ENCODE results near the gene KRT32. TPM values are rescaled to one million over a fixed set of nuclear protein-coding genes. Genes with fewer than 3 reads are reported as not detected.
A peak's percentile ranks its signal among the peaks of the same experiment; 100 is the strongest.
"Not testable (repeated sequence)": the region's sequence is repeated elsewhere in the genome, so short reads cannot be mapped to it uniquely, and the experiment has no call there.

The KRT32 gene
- total RNA-seq, 1 experiment from 2014 or later, result not detected

GRCh38 chr17:41464682-41465081, 2.5 kb downstream of the KRT32 start:
- DNase-seq (ENCODE audit: low spot score), result no peak

- DNase-seq (ENCODE audit: low spot score), result no peak
These were observed 3.0 kb downstream of the KRT32 start for GRCh38 chr17:41464173-41464572.

GRCh38 chr17:41463746-41464145, 3.4 kb downstream of the KRT32 start:
- DNase-seq (ENCODE audit: low spot score), result no peak

GRCh38 chr17:41462705-41463104, 4.5 kb downstream of the KRT32 start:
- DNase-seq (ENCODE audit: low spot score), result no peak

- no peak for DNase-seq (ENCODE audit: low spot score)
These were observed 9.5 kb downstream of the KRT32 start for GRCh38 chr17:41457676-41458075.

- peak; percentile 3 for DNase-seq (ENCODE audit: low spot score)
These were observed 11.0 kb downstream of the KRT32 start for GRCh38 chr17:41456204-41456603.

GRCh38 chr17:41455236-41455635, 11.9 kb downstream of the KRT32 start:
- DNase-seq (ENCODE audit: low spot score), result no peak

- DNase-seq (ENCODE audit: low spot score), result no peak
These were observed 14.1 kb downstream of the KRT32 start for GRCh38 chr17:41453066-41453465.

GRCh38 chr17:41452281-41452680, 14.9 kb downstream of the KRT32 start:
- no peak for DNase-seq (ENCODE audit: low spot score)

GRCh38 chr17:41451154-41451728, 15.9 kb downstream of the KRT32 start:
- DNase-seq (ENCODE audit: low spot score), result no peak

- DNase-seq (ENCODE audit: low spot score), result no peak
These were observed 18.2 kb downstream of the KRT32 start for GRCh38 chr17:41449008-41449407.

- no peak for DNase-seq (ENCODE audit: low spot score)
These were observed 18.7 kb downstream of the KRT32 start for GRCh38 chr17:41448506-41448905.

- DNase-seq (ENCODE audit: low spot score), result no peak
These were observed 20.4 kb downstream of the KRT32 start for GRCh38 chr17:41446806-41447205.

GRCh38 chr17:41444640-41445039, 22.5 kb downstream of the KRT32 start:
- no peak for DNase-seq (ENCODE audit: low spot score)

- DNase-seq (ENCODE audit: low spot score), result no peak
These were observed 23.0 kb downstream of the KRT32 start for GRCh38 chr17:41444186-41444585.

GRCh38 chr17:41442739-41443138, 24.4 kb downstream of the KRT32 start:
- DNase-seq (ENCODE audit: low spot score), result no peak

- no peak for DNase-seq (ENCODE audit: low spot score)
These were observed 26.6 kb downstream of the KRT32 start, which contains the start of gene KRT38 for GRCh38 chr17:41440531-41441033. Gene KRT38 (minus strand): TSS chr17:41440983. CDS start chr17:41440921, 62 bp downstream.

GRCh38 chr17:41439375-41439774, 27.8 kb downstream of the KRT32 start:
- DNase-seq (ENCODE audit: low spot score), result no peak

GRCh38 chr17:41437769-41438168, 29.4 kb downstream of the KRT32 start:
- no peak for DNase-seq (ENCODE audit: low spot score)

- no peak for DNase-seq (ENCODE audit: low spot score)
These were observed 29.9 kb downstream of the KRT32 start for GRCh38 chr17:41437254-41437653.

- DNase-seq (ENCODE audit: low spot score), result no peak
These were observed 32.8 kb downstream of the KRT32 start for GRCh38 chr17:41434415-41434814.

GRCh38 chr17:41434005-41434404, 33.2 kb downstream of the KRT32 start:
- no peak for DNase-seq (ENCODE audit: low spot score)

GRCh38 chr17:41433586-41433985, 33.6 kb downstream of the KRT32 start:
- no peak for DNase-seq (ENCODE audit: low spot score)

GRCh38 chr17:41430376-41430775, 36.8 kb downstream of the KRT32 start:
- not testable (repeated sequence) for DNase-seq (ENCODE audit: low spot score)
